Measurements from ENCODE around the gene TNRC6C.

TNRC6C gene

GRCh38 chr17:78092794-78093324 is 134.4 kb downstream of the TNRC6C start:
- H2AFZ ChIP-seq (ENCODE audit: low read depth) = no peak overlapping the region
- peaks cover 5% of the 10 kb centered on the region for H3K4me1 ChIP-seq (ENCODE audit: low read depth, poor library complexity, severe bottlenecking)
- H3K4me2 ChIP-seq = no peak overlapping the region
- H3K36me3 ChIP-seq (ENCODE audit: insufficient read depth) = no peaks in the 10 kb centered on the region; the same call in 1 of the 2 replicates
- no peak overlapping the region for H3K9ac ChIP-seq
- no peaks in the 10 kb centered on the region for H3K79me2 ChIP-seq (ENCODE audit: insufficient read depth, low read depth)
- H3K4me3 ChIP-seq (IDR thresholded peaks at IDR 0.05; ENCODE audit: insufficient read depth, low read depth, low read length) = no peak overlapping the region
- no peak for TF ChIP-seq CTCF (conservative IDR thresholded peaks at IDR 0.05; ENCODE audit: low read depth, low read length)
- H4K20me1 ChIP-seq (ENCODE audit: insufficient read depth) = no peaks in the 10 kb centered on the region
- H3K27me3 ChIP-seq (ENCODE audit: insufficient read depth, low read depth) = no peaks in the 10 kb centered on the region
- no peak overlapping the region for H3K27ac ChIP-seq

DNA sequence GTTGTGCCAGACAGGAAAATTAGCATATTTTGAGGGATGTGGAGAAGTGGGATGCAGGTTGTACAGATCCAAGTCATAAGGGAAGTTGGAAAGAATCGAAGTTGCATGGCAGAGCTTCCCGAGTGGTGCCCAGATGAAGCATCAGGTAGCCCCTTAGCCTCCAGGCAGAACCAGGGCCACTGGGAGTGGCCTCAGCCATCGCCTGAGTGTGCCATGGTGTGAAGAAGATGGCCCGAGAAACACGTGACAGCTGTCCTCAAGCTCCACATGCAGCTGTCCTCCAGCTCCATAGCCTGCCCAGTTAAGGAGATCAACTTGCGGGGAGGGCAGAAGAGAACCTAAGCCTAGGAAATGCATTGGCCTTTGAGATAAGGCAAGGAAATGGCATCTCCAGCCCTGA is 136.5 kb downstream of the TNRC6C start:
- no peak overlapping the region for H3K4me2 ChIP-seq
- H3K36me3 ChIP-seq (ENCODE audit: insufficient read depth) = peaks cover 9% of the 10 kb centered on the region; the same call in 1 of the 2 replicates
- H4K20me1 ChIP-seq (ENCODE audit: insufficient read depth) = no peaks in the 10 kb centered on the region
- no peak overlapping the region for H3K27ac ChIP-seq
- no peaks in the 10 kb centered on the region for H3K27me3 ChIP-seq (ENCODE audit: insufficient read depth, low read depth)
- no peaks in the 10 kb centered on the region for H3K4me1 ChIP-seq (ENCODE audit: low read depth, poor library complexity, severe bottlenecking)
- no peak for TF ChIP-seq CTCF (conservative IDR thresholded peaks at IDR 0.05; ENCODE audit: low read depth, low read length)
- H3K9ac ChIP-seq = no peak overlapping the region
- H3K79me2 ChIP-seq (ENCODE audit: insufficient read depth, low read depth) = no peaks in the 10 kb centered on the region
- H3K4me3 ChIP-seq (IDR thresholded peaks at IDR 0.05; ENCODE audit: insufficient read depth, low read depth, low read length) = no peak overlapping the region
- no peak overlapping the region for H2AFZ ChIP-seq (ENCODE audit: low read depth)

DNA sequence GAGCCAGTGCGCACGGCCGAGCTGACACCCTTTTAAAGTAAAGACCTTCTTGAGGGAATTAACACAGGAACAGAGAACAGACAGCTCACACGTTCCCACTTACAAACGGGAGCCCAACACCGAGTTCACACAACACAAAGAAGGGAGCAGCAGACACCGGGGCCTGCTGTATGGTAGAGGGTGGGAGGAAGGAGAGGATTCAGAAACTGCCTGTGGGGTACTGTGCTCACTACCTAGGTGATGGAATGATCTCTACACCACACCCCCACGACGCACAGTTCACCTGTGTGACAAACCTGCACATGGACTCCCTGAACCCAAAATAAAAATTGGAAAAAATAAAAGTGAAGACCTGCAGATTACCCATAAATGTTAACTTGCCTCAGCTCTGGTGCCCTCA is 137.6 kb downstream of the TNRC6C start:
- H3K4me1 ChIP-seq (ENCODE audit: low read depth, poor library complexity, severe bottlenecking) = no peaks in the 10 kb centered on the region
- H3K27ac ChIP-seq = no peak overlapping the region
- no peak overlapping the region for H3K4me2 ChIP-seq
- no peaks in the 10 kb centered on the region for H3K27me3 ChIP-seq (ENCODE audit: insufficient read depth, low read depth)
- H3K4me3 ChIP-seq (IDR thresholded peaks at IDR 0.05; ENCODE audit: insufficient read depth, low read depth, low read length) = no peak overlapping the region
- no peak for TF ChIP-seq CTCF (conservative IDR thresholded peaks at IDR 0.05; ENCODE audit: low read depth, low read length)
- no peaks in the 10 kb centered on the region for H3K79me2 ChIP-seq (ENCODE audit: insufficient read depth, low read depth)
- H4K20me1 ChIP-seq (ENCODE audit: insufficient read depth) = no peaks in the 10 kb centered on the region
- no peak overlapping the region for H2AFZ ChIP-seq (ENCODE audit: low read depth)
- no peak overlapping the region for H3K9ac ChIP-seq
- peaks cover 9% of the 10 kb centered on the region; the same call in 1 of the 2 replicates for H3K36me3 ChIP-seq (ENCODE audit: insufficient read depth)

DNA sequence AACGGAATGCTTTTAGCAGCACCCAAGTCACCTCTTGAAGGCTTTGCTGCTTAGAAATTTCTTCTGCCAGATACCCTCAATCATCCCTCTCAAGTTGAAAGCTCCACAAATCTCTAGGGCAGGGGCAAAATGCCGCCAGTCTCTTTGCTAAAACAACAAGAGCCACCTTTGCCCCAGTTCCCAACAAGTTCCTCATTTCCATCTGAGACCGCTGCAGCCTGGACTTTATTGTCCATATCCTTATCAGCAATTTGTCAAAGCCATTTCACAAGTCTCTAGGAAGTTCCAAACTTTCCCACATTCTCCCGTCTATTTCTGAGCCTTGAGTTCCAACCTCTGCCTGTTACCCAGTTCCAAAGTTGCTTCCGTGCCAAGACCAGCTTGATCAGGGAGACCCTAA is 142.6 kb downstream of the TNRC6C start:
- Histone ChIP-seq H3K9ac (no peak overlapping the region), H3K36me3 (ENCODE audit: insufficient read depth) (peaks cover 9% of the 10 kb centered on the region; the same call in 1 of the 2 replicates), H3K4me1 (ENCODE audit: low read depth, poor library complexity, severe bottlenecking) (no peaks in the 10 kb centered on the region), H3K79me2 (ENCODE audit: insufficient read depth, low read depth) (no peaks in the 10 kb centered on the region), H3K4me3 (IDR thresholded peaks at IDR 0.05; ENCODE audit: insufficient read depth, low read depth, low read length) (no peak overlapping the region), H3K4me2 (no peak overlapping the region), H3K27ac (no peak overlapping the region), H2AFZ (ENCODE audit: low read depth) (no peak overlapping the region), H3K27me3 (ENCODE audit: insufficient read depth, low read depth) (no peaks in the 10 kb centered on the region), H4K20me1 (ENCODE audit: insufficient read depth) (no peaks in the 10 kb centered on the region)
- no peak for TF ChIP-seq CTCF (conservative IDR thresholded peaks at IDR 0.05; ENCODE audit: low read depth, low read length)

Data from KMS-11 (cell line).